HG03457 (cell line): ENCODE data around the gene COMMD10.
"Not testable (repeated sequence)": the region's sequence is repeated elsewhere in the genome, so short reads cannot be mapped to it uniquely, and the experiment has no call there.

ENCODE experiments used
- ATAC-seq: cut with Tn5 transposase; IDR thresholded peaks from one replicate; pipeline ENCODE4 v1.9.1; 2021; ENCODE audit warnings: moderate number of reproducible peaks; ENCODE audit not compliant: unreplicated experiment

The COMMD10 gene

GRCh38 chr5:116084871-116085715 is at the start of gene COMMD10:
Gene COMMD10 (plus strand): TSS chr5:116085025.
- peak; percentile 92 for ATAC-seq

GRCh38 chr5:116035123-116035522 is 49.7 kb upstream of the COMMD10 start:
- ATAC-seq = no peak

- no peak for ATAC-seq
Measured at GRCh38 chr5:116037236-116037822, 47.5 kb upstream of the COMMD10 start.

GRCh38 chr5:116038817-116039216 is 46.0 kb upstream of the COMMD10 start:
- peak; percentile 89 for ATAC-seq

GRCh38 chr5:116042375-116042774 is 42.5 kb upstream of the COMMD10 start:
- no peak for ATAC-seq

GRCh38 chr5:116044073-116044472 is 40.8 kb upstream of the COMMD10 start:
- no peak for ATAC-seq

- ATAC-seq = no peak
Measured at GRCh38 chr5:116045821-116046220, 39.0 kb upstream of the COMMD10 start.

- ATAC-seq = no peak
Measured at GRCh38 chr5:116046261-116046660, 38.6 kb upstream of the COMMD10 start.

GRCh38 chr5:116046823-116047222 is 38.0 kb upstream of the COMMD10 start:
- ATAC-seq = no peak

- no peak for ATAC-seq
Measured at GRCh38 chr5:116058346-116058936, 26.4 kb upstream of the COMMD10 start.

GRCh38 chr5:116062352-116062751 is 22.5 kb upstream of the COMMD10 start:
- ATAC-seq = no peak

GRCh38 chr5:116063950-116064349 is 20.9 kb upstream of the COMMD10 start:
- no peak for ATAC-seq

- ATAC-seq = no peak
Measured at GRCh38 chr5:116068028-116068632, 16.7 kb upstream of the COMMD10 start.

- no peak for ATAC-seq
Measured at GRCh38 chr5:116071211-116071610, 13.6 kb upstream of the COMMD10 start.

GRCh38 chr5:116075191-116075831 is 9.5 kb upstream of the COMMD10 start:
- no peak for ATAC-seq

- peak; percentile 98 for ATAC-seq
Measured at GRCh38 chr5:116076496-116076895, 8.3 kb upstream of the COMMD10 start.

- no peak for ATAC-seq
Measured at GRCh38 chr5:116078199-116078598, 6.6 kb upstream of the COMMD10 start.

GRCh38 chr5:116084287-116084691 is 536 bp upstream of the COMMD10 start:
- ATAC-seq = peak; percentile 35

GRCh38 chr5:116086309-116086708 is 1.5 kb downstream of the COMMD10 start:
- not testable (repeated sequence) for ATAC-seq

GRCh38 chr5:116088062-116088461 is 3.2 kb downstream of the COMMD10 start:
- ATAC-seq = no peak

- ATAC-seq = no peak
Measured at GRCh38 chr5:116090302-116090701, 5.5 kb downstream of the COMMD10 start.
